ENCODE measurements around the gene ABCC1.

DNA sequence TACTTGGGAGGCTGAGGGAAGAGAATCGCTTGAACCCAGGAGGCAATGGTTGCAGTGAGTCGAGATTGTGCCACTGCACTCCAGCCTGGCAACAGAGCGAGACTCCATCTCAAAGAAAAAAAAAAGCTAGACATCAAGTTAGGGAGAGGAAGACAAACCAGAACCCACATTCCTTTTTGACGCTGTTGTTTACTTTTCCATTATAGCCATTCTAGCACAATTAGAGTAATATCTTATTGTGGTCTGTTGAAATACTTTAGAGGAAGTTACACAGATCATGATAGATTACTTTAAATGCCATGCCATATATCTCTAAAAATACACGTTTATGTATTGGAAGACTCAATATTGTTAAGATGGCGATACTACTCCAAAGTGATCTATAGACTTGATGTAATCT is 16.5 kb upstream of the ABCC1 start:
- TF ChIP-seq, protein P1, sequence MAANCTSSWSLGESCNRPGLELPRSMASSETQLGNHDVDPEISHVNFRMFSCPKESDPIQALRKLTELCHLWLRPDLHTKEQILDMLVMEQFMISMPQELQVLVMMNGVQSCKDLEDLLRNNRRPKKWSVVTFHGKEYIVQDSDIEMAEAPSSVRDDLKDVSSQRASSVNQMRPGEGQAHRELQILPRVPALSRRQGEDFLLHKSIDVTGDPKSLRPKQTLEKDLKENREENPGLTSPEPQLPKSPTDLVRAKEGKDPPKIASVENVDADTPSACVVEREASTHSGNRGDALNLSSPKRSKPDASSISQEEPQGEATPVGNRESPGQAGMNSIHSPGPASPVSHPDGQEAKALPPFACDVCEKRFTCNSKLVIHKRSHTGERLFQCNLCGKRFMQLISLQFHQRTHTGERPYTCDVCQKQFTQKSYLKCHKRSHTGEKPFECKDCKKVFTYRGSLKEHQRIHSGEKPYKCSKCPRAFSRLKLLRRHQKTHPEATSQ (tag by site-specific recombination; IDR thresholded peaks at IDR 0.05) = no peak
- TF ChIP-seq, protein P2, sequence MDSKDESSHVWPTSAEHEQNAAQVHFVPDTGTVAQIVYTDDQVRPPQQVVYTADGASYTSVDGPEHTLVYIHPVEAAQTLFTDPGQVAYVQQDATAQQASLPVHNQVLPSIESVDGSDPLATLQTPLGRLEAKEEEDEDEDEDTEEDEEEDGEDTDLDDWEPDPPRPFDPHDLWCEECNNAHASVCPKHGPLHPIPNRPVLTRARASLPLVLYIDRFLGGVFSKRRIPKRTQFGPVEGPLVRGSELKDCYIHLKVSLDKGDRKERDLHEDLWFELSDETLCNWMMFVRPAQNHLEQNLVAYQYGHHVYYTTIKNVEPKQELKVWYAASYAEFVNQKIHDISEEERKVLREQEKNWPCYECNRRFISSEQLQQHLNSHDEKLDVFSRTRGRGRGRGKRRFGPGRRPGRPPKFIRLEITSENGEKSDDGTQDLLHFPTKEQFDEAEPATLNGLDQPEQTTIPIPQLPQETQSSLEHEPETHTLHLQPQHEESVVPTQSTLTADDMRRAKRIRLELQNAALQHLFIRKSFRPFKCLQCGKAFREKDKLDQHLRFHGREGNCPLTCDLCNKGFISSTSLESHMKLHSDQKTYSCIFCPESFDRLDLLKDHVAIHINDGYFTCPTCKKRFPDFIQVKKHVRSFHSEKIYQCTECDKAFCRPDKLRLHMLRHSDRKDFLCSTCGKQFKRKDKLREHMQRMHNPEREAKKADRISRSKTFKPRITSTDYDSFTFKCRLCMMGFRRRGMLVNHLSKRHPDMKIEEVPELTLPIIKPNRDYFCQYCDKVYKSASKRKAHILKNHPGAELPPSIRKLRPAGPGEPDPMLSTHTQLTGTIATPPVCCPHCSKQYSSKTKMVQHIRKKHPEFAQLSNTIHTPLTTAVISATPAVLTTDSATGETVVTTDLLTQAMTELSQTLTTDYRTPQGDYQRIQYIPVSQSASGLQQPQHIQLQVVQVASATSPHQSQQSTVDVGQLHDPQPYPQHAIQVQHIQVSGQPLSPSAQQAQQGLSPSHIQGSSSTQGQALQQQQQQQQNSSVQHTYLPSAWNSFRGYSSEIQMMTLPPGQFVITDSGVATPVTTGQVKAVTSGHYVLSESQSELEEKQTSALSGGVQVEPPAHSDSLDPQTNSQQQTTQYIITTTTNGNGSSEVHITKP (tag by site-specific recombination; IDR thresholded peaks at IDR 0.05) = no peak
